Measurements from ENCODE around the gene TMPRSS7.

The TMPRSS7 gene

GRCh38 chr3:112096176-112096575, 61.6 kb downstream of the TMPRSS7 start:
- DNase-seq (ENCODE audit: low read depth in 2 of 2): no peak

- no peak for DNase-seq (ENCODE audit: low read depth in 2 of 2)
Observed at GRCh38 chr3:112097378-112097777, 62.8 kb downstream of the TMPRSS7 start.

- DNase-seq (ENCODE audit: low read depth in 2 of 2): no peak
Observed at GRCh38 chr3:112101916-112102315, 67.4 kb downstream of the TMPRSS7 start.

GRCh38 chr3:112104774-112105173, 70.2 kb downstream of the TMPRSS7 start:
- no peak for DNase-seq (ENCODE audit: low read depth in 2 of 2)

- no peak for DNase-seq (ENCODE audit: low read depth in 2 of 2)
Observed at GRCh38 chr3:112109322-112109721, 74.8 kb downstream of the TMPRSS7 start.

- peak in 1 of 2 donors; percentile 50 for DNase-seq (ENCODE audit: low read depth in 2 of 2)
Observed at GRCh38 chr3:112111785-112112402, 77.4 kb downstream of the TMPRSS7 start.

GRCh38 chr3:112114576-112115160, 80.1 kb downstream of the TMPRSS7 start:
- no peak for DNase-seq (ENCODE audit: low read depth in 2 of 2)

GRCh38 chr3:112115161-112115739, 80.7 kb downstream of the TMPRSS7 start:
- DNase-seq (ENCODE audit: low read depth in 2 of 2): no peak

GRCh38 chr3:112115806-112116383, 81.4 kb downstream of the TMPRSS7 start:
- no peak for DNase-seq (ENCODE audit: low read depth in 2 of 2)

GRCh38 chr3:112116748-112117186, 82.2 kb downstream of the TMPRSS7 start:
- DNase-seq (ENCODE audit: low read depth in 2 of 2): no peak

GRCh38 chr3:112117415-112117814, 82.9 kb downstream of the TMPRSS7 start:
- no peak for DNase-seq (ENCODE audit: low read depth in 2 of 2)

- DNase-seq (ENCODE audit: low read depth in 2 of 2): no peak
Observed at GRCh38 chr3:112117841-112118571, 83.5 kb downstream of the TMPRSS7 start.

- DNase-seq (ENCODE audit: low read depth in 2 of 2): no peak
Observed at GRCh38 chr3:112119962-112120836, 85.7 kb downstream of the TMPRSS7 start.

- DNase-seq (ENCODE audit: low read depth in 2 of 2): no peak
Observed at GRCh38 chr3:112121577-112122547, 87.3 kb downstream of the TMPRSS7 start.

GRCh38 chr3:112122870-112123269, 88.3 kb downstream of the TMPRSS7 start:
- no peak for DNase-seq (ENCODE audit: low read depth in 2 of 2)

- no peak for DNase-seq (ENCODE audit: low read depth in 2 of 2)
Observed at GRCh38 chr3:112123548-112123947, 89.0 kb downstream of the TMPRSS7 start.

GRCh38 chr3:112124907-112125607, 90.5 kb downstream of the TMPRSS7 start:
- no peak for DNase-seq (ENCODE audit: low read depth in 2 of 2)

- DNase-seq (ENCODE audit: low read depth in 2 of 2): no peak
Observed at GRCh38 chr3:112126511-112126911, 92.0 kb downstream of the TMPRSS7 start.

Measured in activated CD8-positive, alpha-beta memory T cell treated with anti-CD3 and anti-CD28 coated beads for 4 hours (primary cell).